Stimulated activated CD4-positive, alpha-beta T cell treated with anti-CD3 and anti-CD28 coated beads, TNF-alpha, amount 100 ng/mL, for 1 hour (primary cell): ENCODE measurements around the gene PPP2R2C.

Source experiments
- DNase-seq, 3 donors: peaks; one replicate each; pipeline ENCODE4 v3.0.0-alpha.2; 2020; ENCODE audit warnings: low read depth in 3 of 3, low spot score in 1 of 3

PPP2R2C gene

GRCh38 chr4:6383929-6384328, 88.5 kb downstream of the PPP2R2C start:
- no peak for DNase-seq

- no peak for DNase-seq
These were observed 89.4 kb downstream of the PPP2R2C start for GRCh38 chr4:6383009-6383404.

- DNase-seq = no peak
These were observed 90.8 kb downstream of the PPP2R2C start for GRCh38 chr4:6381571-6382123.

GRCh38 chr4:6380746-6381410, 91.5 kb downstream of the PPP2R2C start:
- DNase-seq = no peak

GRCh38 chr4:6379767-6380745, 92.4 kb downstream of the PPP2R2C start:
- DNase-seq = no peak

GRCh38 chr4:6378493-6379445, 93.6 kb downstream of the PPP2R2C start:
- no peak for DNase-seq

GRCh38 chr4:6377626-6378492, 94.6 kb downstream of the PPP2R2C start:
- no peak for DNase-seq

- no peak for DNase-seq
These were observed 96.7 kb downstream of the PPP2R2C start for GRCh38 chr4:6375620-6376295.

- no peak for DNase-seq
These were observed 97.8 kb downstream of the PPP2R2C start for GRCh38 chr4:6374575-6374974.

- no peak for DNase-seq
These were observed 98.6 kb downstream of the PPP2R2C start for GRCh38 chr4:6373541-6374410.

- DNase-seq = no peak
These were observed 99.5 kb downstream of the PPP2R2C start for GRCh38 chr4:6372649-6373525.

GRCh38 chr4:6371812-6372211, 100.6 kb downstream of the PPP2R2C start:
- no peak for DNase-seq

- no peak for DNase-seq
These were observed 101.1 kb downstream of the PPP2R2C start for GRCh38 chr4:6371271-6371670.

GRCh38 chr4:6369924-6370645, 102.3 kb downstream of the PPP2R2C start:
- no peak for DNase-seq

GRCh38 chr4:6369511-6369910, 102.9 kb downstream of the PPP2R2C start:
- DNase-seq = no peak

- DNase-seq = no peak
These were observed 103.4 kb downstream of the PPP2R2C start for GRCh38 chr4:6369035-6369434.

GRCh38 chr4:6368601-6369000, 103.8 kb downstream of the PPP2R2C start:
- no peak for DNase-seq
